Liver (tissue), 9 donors: ENCODE results near the gene PTPMT1. TPM values are rescaled to one million over a fixed set of nuclear protein-coding genes. Genes with fewer than 3 reads are reported as not detected.

Experiments
- DNase-seq: peaks from one replicate; pipeline ENCODE4 v3.0.0-alpha.2; 2017; ENCODE audit warnings: low spot score
- H3K27ac ChIP-seq, 2 donors: one replicate each; pipeline ENCODE4 v1.7.0; 2013; ENCODE audit warnings: inconsistent platforms in 2 of 2, low read length in 2 of 2, control low read depth in 1 of 2, low read depth in 1 of 2, mild to moderate bottlenecking in 1 of 2
- H3K27me3 ChIP-seq, 4 donors: one replicate each; pipeline versions ENCODE4 v1.6.1 to v1.7.0; 2013; ENCODE audit warnings: low read length in 3 of 4, inconsistent platforms in 1 of 4, mild to moderate bottlenecking in 1 of 4, moderate library complexity in 1 of 4; ENCODE audit not compliant: control insufficient read depth in 4 of 4, insufficient read depth in 4 of 4
- H3K36me3 ChIP-seq, 4 donors: one replicate each; pipeline versions ENCODE4 v1.6.1 to v1.7.0; 2013; ENCODE audit warnings: low read length in 3 of 4, mild to moderate bottlenecking in 3 of 4, low read depth in 1 of 4, moderate library complexity in 1 of 4; ENCODE audit not compliant: control insufficient read depth in 4 of 4, insufficient read depth in 3 of 4
- H3K4me1 ChIP-seq, 4 donors: one replicate each; pipeline versions ENCODE4 v1.6.1 to v1.7.0; 2013; ENCODE audit warnings: low read length in 3 of 4, mild to moderate bottlenecking in 3 of 4, moderate library complexity in 1 of 4; ENCODE audit not compliant: control insufficient read depth in 4 of 4, insufficient read depth in 4 of 4
- H3K4me3 ChIP-seq, 3 donors: one replicate each; pipeline versions ENCODE4 v1.6.1 to v1.7.0; 2013; ENCODE audit warnings: low read length in 3 of 3, control low read depth in 1 of 3, low read depth in 1 of 3, mild to moderate bottlenecking in 1 of 3
- H3K9ac ChIP-seq, 2 donors: one replicate each; pipeline ENCODE4 v1.7.0; 2013; ENCODE audit warnings: low read length in 2 of 2, mild to moderate bottlenecking in 2 of 2, moderate library complexity in 2 of 2, control low read depth in 1 of 2, low read depth in 1 of 2
- H3K9me3 ChIP-seq, 4 donors: one replicate each; pipeline versions ENCODE4 v1.6.1 to v1.7.0; 2013; ENCODE audit warnings: low read length in 3 of 4; ENCODE audit not compliant: control insufficient read depth in 4 of 4
- ATF3 ChIP-seq: IDR thresholded peaks from 2 replicates; pipeline ENCODE4 v1.6.1; 2016; ENCODE audit warnings: antibody characterized with exemption
- CTCF ChIP-seq: fragments of 150-350 bp; IDR thresholded peaks from 2 replicates; pipeline ENCODE4 v1.5.1; 2017; ENCODE audit warnings: improper control_type of control experiment, low read depth, low read length; ENCODE audit not compliant: missing input control
- EGR1 ChIP-seq, 2 donors: IDR thresholded peaks; 2 replicates each; pipeline ENCODE4 v1.6.1; 2016 to 2018; ENCODE audit warnings: antibody characterized with exemption in 2 of 2, low read depth in 2 of 2
- FOXA1 ChIP-seq: IDR thresholded peaks from 2 replicates; pipeline ENCODE4 v1.6.1; 2016; ENCODE audit warnings: antibody characterized with exemption
- FOXA2 ChIP-seq: IDR thresholded peaks from 2 replicates; pipeline ENCODE4 v1.6.1; 2016; ENCODE audit warnings: antibody characterized with exemption
- GABPA ChIP-seq, 2 donors: IDR thresholded peaks in 1 of 2; conservative IDR thresholded peaks in 1 of 2; 2 replicates each; pipeline ENCODE4 v1.6.1; 2016; ENCODE audit warnings: antibody characterized with exemption in 2 of 2, mild to moderate bottlenecking in 1 of 2, moderate library complexity in 1 of 2
- HNF4A ChIP-seq, 2 donors: conservative IDR thresholded peaks; 2 replicates each; pipeline ENCODE4 v1.6.1; 2016; ENCODE audit warnings: antibody characterized with exemption in 2 of 2, mild to moderate bottlenecking in 2 of 2
- HNF4G ChIP-seq: IDR thresholded peaks from 2 replicates; pipeline ENCODE4 v1.6.1; 2016; ENCODE audit warnings: antibody characterized with exemption
- JUND ChIP-seq, 2 donors: IDR thresholded peaks; 2 replicates each; pipeline ENCODE4 v1.6.1; 2016; ENCODE audit warnings: antibody characterized with exemption in 2 of 2
- NR2F2 ChIP-seq: IDR thresholded peaks from 2 replicates; pipeline ENCODE4 v1.6.1; 2016; ENCODE audit warnings: antibody characterized with exemption
- RAD21 ChIP-seq, 2 donors: IDR thresholded peaks; 2 replicates each; pipeline ENCODE4 v1.6.1; 2016; ENCODE audit warnings: antibody characterized with exemption in 2 of 2, mild to moderate bottlenecking in 2 of 2
- REST ChIP-seq: IDR thresholded peaks from 2 replicates; pipeline ENCODE4 v1.6.1; 2016; ENCODE audit warnings: antibody characterized with exemption, mild to moderate bottlenecking
- RXRA ChIP-seq, 2 donors: IDR thresholded peaks; 2 replicates each; pipeline ENCODE4 v1.6.1; 2017 to 2018; ENCODE audit warnings: antibody characterized with exemption in 2 of 2, mild to moderate bottlenecking in 1 of 2
- SP1 ChIP-seq: IDR thresholded peaks from 2 replicates; pipeline ENCODE4 v1.6.1; 2018; ENCODE audit warnings: antibody characterized with exemption, mild to moderate bottlenecking
- TAF1 ChIP-seq: conservative IDR thresholded peaks from 2 replicates; pipeline ENCODE4 v1.6.1; 2016; ENCODE audit warnings: antibody characterized with exemption, mild to moderate bottlenecking
- ZBTB33 ChIP-seq: IDR thresholded peaks from 2 replicates; pipeline ENCODE4 v1.6.1; 2016; ENCODE audit warnings: antibody characterized with exemption
- WGBS: extraction: QIAGEN DNeasy Blood & Tissue Kit; methylation state at CpG from one replicate; pipeline ENCODE4 v1.1.7; 2013; 5-methylcytosine and 5-hydroxymethylcytosine counted together
- polyA plus RNA-seq, 2 donors: library from polyadenylated mRNA; stranded (reverse) in 1 of 2; unstranded in 1 of 2; fragments of 200-250 nt in 1 of 2; fragments of >200 nt in 1 of 2; fragmentation: Nextera tagmentation in 1 of 2; extraction: Ambion mirVana in 1 of 2; gene quantifications; one replicate each; pipeline versions ENCODE4 v1.2.1 to v1.2.3, GENCODE V29; 2013 to 2015
- total RNA-seq, 2 donors: library from RNA; depleted of rRNA; stranded (reverse); fragments of >200 nt; gene quantifications; one replicate each; pipeline ENCODE4 v1.2.3, GENCODE V29; 2014
- donor health status: healthy.
- donor health status: healthy.
- donor health status: healthy.
- donor health status: healthy.
- donor health status: healthy.

PTPMT1 gene
- total and polyA plus RNA-seq, 4 donors = 28.7 to 40.4 (median 33.5) TPM

- 80% methylated on average over 14 of the region's 14 CpGs for WGBS
Measured at GRCh38 chr11:47587723-47588326, 22.4 kb downstream of the PTPMT1 start.

More at GRCh38 chr11:47587723-47588326, 22.4 kb downstream of the PTPMT1 start:
- no peak for DNase-seq
- H3K4me1 ChIP-seq = no peaks in the 10 kb centered on the region
- H3K27me3 ChIP-seq = peaks cover 0 to 3% (median 1%) of the 10 kb centered on the region in 4 donors
- H3K9ac ChIP-seq = no peak overlapping the region
- no peak overlapping the region for H3K27ac ChIP-seq
- no peak overlapping the region for H3K4me3 ChIP-seq
- peaks cover 8 to 21% (median 18%) of the 10 kb centered on the region in 4 donors for H3K36me3 ChIP-seq
- TF ChIP-seq FOXA1 (no peak), TAF1 (no peak), ZBTB33 (no peak), GABPA (IDR thresholded peaks at IDR 0.05 in 1 of 2, conservative IDR thresholded peaks at IDR 0.05 in 1 of 2) (no peak), SP1 (no peak), EGR1 (IDR thresholded peaks at IDR 0.05; ENCODE audit: low read depth in 2 of 2) (no peak), CTCF (no peak), JUND (IDR thresholded peaks at IDR 0.05) (no peak), RXRA (IDR thresholded peaks at IDR 0.05) (no peak), ATF3 (no peak), FOXA2 (no peak), HNF4A (conservative IDR thresholded peaks at IDR 0.05) (no peak), NR2F2 (no peak), RAD21 (IDR thresholded peaks at IDR 0.05) (no peak), HNF4G (no peak), REST (no peak)
- peaks cover 0 to 7% (median 1%) of the 10 kb centered on the region in 4 donors for H3K9me3 ChIP-seq
